IMR-90 (cell line): ENCODE measurements around the gene DHRS7B.

ENCODE experiments used
- BHLHE40 ChIP-seq: fragments of 150-350 bp; IDR thresholded peaks from 2 replicates; pipeline ENCODE4 v1.6.1; 2016; ENCODE audit warnings: mild to moderate bottlenecking, low read depth, low read length
- FOS ChIP-seq: fragments of 150-350 bp; IDR thresholded peaks from 2 replicates; pipeline ENCODE4 v1.6.1; 2016; ENCODE audit warnings: low read depth, low read length
- MAFK ChIP-seq: IDR thresholded peaks from 2 replicates; pipeline ENCODE4 v1.6.1; 2012; ENCODE audit warnings: low read depth, low read length, improper control_type of control experiment
- MXI1 ChIP-seq: IDR thresholded peaks from 2 replicates; pipeline ENCODE4 v1.6.1; 2012; ENCODE audit warnings: low read depth, mild to moderate bottlenecking, low read length, moderate library complexity, borderline replicate concordance
- POLR2A ChIP-seq: IDR thresholded peaks from 2 replicates; pipeline ENCODE4 v1.6.1; 2012; ENCODE audit warnings: mild to moderate bottlenecking, low read depth, low read length
- RFX5 ChIP-seq: IDR thresholded peaks from 2 replicates; pipeline ENCODE4 v1.8.0; 2012; ENCODE audit warnings: low read depth, mild to moderate bottlenecking, low read length, moderate library complexity
- SMC3 ChIP-seq: fragments of 150-350 bp; IDR thresholded peaks from 2 replicates; pipeline ENCODE4 v1.6.1; 2016; ENCODE audit warnings: low read depth, mild to moderate bottlenecking, antibody characterized with exemption, low read length, moderate library complexity
- TF ChIP-seq, protein P1 (sequence below): conservative IDR thresholded peaks from 2 replicates; pipeline ENCODE4 v1.5.1; 2012; ENCODE audit warnings: mild to moderate bottlenecking, low read depth, low read length, improper control_type of control experiment
- TF ChIP-seq, protein P2 (sequence below): fragments of 150-350 bp; IDR thresholded peaks from 2 replicates; pipeline ENCODE4 v1.6.1; 2017; ENCODE audit warnings: mild to moderate bottlenecking, antibody characterized with exemption, low read length, low read depth

DNA sequence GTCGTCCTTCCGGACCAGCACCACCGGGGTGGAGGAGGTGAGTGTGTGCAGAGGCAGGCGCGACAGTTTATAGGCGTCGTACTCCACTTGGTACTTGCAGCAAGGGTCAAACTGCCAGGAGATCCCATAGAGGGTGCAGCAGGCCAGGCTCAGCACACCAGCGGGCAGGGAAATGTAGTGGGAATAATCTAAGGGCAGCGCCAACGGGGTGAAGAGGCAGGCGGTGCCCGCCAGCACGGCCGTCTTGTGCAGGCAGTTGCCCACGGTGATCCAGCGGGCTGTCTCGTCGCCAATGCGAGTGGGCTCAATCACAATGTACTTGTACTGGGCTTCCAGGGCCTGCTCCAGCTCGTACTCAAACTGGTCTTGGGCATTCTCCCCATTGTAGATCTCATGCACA lies 71.6 kb downstream of the DHRS7B start:
- TF ChIP-seq, protein P1, sequence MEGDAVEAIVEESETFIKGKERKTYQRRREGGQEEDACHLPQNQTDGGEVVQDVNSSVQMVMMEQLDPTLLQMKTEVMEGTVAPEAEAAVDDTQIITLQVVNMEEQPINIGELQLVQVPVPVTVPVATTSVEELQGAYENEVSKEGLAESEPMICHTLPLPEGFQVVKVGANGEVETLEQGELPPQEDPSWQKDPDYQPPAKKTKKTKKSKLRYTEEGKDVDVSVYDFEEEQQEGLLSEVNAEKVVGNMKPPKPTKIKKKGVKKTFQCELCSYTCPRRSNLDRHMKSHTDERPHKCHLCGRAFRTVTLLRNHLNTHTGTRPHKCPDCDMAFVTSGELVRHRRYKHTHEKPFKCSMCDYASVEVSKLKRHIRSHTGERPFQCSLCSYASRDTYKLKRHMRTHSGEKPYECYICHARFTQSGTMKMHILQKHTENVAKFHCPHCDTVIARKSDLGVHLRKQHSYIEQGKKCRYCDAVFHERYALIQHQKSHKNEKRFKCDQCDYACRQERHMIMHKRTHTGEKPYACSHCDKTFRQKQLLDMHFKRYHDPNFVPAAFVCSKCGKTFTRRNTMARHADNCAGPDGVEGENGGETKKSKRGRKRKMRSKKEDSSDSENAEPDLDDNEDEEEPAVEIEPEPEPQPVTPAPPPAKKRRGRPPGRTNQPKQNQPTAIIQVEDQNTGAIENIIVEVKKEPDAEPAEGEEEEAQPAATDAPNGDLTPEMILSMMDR: no peak
- TF ChIP-seq, protein P2, sequence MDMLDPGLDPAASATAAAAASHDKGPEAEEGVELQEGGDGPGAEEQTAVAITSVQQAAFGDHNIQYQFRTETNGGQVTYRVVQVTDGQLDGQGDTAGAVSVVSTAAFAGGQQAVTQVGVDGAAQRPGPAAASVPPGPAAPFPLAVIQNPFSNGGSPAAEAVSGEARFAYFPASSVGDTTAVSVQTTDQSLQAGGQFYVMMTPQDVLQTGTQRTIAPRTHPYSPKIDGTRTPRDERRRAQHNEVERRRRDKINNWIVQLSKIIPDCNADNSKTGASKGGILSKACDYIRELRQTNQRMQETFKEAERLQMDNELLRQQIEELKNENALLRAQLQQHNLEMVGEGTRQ: no peak
- TF ChIP-seq RFX5 (no peak), MAFK (no peak), POLR2A (no peak), MXI1 (no peak), FOS (no peak), BHLHE40 (no peak), SMC3 (no peak)
